Left ventricle myocardium inferior (tissue), 1 donor: ENCODE measurements around the gene MYL5. TPM values are rescaled to one million over a fixed set of nuclear protein-coding genes. Genes with fewer than 3 reads are reported as not detected.

Source experiments
- DNase-seq: peaks from one replicate; pipeline ENCODE4 v3.0.0-alpha.2; 2020
- H3K27ac ChIP-seq: fragments of 200-600 bp; replicated peaks from 2 replicates; pipeline ENCODE4 v1.8.0; 2021
- H3K27me3 ChIP-seq: fragments of 200-600 bp; 2 replicates; pipeline ENCODE4 v1.8.0; 2021; ENCODE audit warnings: low read depth
- H3K36me3 ChIP-seq: fragments of 200-600 bp; 2 replicates; pipeline ENCODE4 v1.8.0; 2021
- H3K4me1 ChIP-seq: fragments of 200-600 bp; 2 replicates; pipeline ENCODE4 v1.8.0; 2021
- H3K4me3 ChIP-seq: fragments of 200-600 bp; 2 replicates; pipeline ENCODE4 v1.8.0; 2021; ENCODE audit warnings: mild to moderate bottlenecking, moderate library complexity
- H3K9me3 ChIP-seq: fragments of 200-600 bp; replicated peaks from 2 replicates; pipeline ENCODE4 v1.8.0; 2021
- intact Hi-C: fragments of 100-400 bp; cut with micrococcal nuclease; formaldehyde crosslinking; loops from one replicate; pipeline ENCODE4 v1.11.0; 2022
- total RNA-seq: library from RNA; stranded (reverse); fragmentation: NEBNext Ultra II Directional; extraction: Animal tissue kit (Norgen Biotek cat#: 25700); gene quantifications from one replicate; pipeline ENCODE4 v1.2.1, GENCODE V29; 2021
- TF ChIP-seq, protein P1 (sequence below): fragments of 200-600 bp; IDR thresholded peaks from 2 replicates; pipeline ENCODE4 v1.8.0; 2021; ENCODE audit warnings: antibody characterized with exemption, mild to moderate bottlenecking, borderline replicate concordance
- donor health status: DM: no; HTN: yes; CAD: no; lungs with severe emphysema.

MYL5 gene
- total RNA-seq, 1 donor from 2014 or later = 4.5 TPM

DNA sequence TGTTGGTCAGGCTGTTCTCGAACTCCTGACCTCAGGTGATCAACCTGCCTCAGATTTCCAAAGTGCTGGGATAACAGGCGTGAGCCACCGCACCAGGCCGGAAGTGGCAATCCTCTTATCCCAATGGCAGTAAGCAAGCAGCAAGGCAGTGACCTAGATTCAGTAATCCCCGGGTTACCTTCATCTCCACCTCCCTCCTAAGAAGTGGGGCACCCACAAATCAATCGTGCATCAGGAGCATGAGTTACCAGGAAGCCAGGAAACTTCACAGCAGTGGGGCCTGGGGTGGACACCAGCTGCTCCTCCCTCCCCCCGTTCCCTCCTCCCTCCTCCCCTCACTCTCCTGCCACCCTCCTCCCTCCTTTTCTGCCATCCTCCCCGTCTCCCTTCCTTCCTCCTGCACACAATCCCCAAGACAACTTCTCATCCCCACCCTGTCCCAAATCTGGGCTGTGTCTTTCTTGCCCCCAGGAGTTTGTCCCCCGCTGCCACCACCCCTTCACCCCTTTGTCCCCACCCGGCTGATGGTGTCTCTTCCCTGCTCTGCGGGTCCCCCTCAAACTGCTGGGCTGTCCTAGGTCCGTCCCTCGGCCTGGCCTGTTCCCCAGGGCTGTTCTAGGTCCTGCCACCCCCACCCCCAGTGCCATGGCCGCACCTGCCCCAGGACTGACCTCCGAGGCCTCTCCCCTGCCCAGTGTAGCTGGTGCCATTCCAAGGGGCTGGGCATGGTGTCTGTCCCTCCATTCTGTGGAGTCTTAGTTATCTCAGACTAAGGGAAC is 46.8 kb upstream of the MYL5 start:
- H3K27me3 ChIP-seq = peaks cover 70% of the 10 kb centered on the region
- TF ChIP-seq, protein P1, sequence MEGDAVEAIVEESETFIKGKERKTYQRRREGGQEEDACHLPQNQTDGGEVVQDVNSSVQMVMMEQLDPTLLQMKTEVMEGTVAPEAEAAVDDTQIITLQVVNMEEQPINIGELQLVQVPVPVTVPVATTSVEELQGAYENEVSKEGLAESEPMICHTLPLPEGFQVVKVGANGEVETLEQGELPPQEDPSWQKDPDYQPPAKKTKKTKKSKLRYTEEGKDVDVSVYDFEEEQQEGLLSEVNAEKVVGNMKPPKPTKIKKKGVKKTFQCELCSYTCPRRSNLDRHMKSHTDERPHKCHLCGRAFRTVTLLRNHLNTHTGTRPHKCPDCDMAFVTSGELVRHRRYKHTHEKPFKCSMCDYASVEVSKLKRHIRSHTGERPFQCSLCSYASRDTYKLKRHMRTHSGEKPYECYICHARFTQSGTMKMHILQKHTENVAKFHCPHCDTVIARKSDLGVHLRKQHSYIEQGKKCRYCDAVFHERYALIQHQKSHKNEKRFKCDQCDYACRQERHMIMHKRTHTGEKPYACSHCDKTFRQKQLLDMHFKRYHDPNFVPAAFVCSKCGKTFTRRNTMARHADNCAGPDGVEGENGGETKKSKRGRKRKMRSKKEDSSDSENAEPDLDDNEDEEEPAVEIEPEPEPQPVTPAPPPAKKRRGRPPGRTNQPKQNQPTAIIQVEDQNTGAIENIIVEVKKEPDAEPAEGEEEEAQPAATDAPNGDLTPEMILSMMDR = no peak
- intact Hi-C loops = no loop called here
- peaks cover 6% of the 10 kb centered on the region for H3K9me3 ChIP-seq
- DNase-seq = peak; percentile 5
- H3K36me3 ChIP-seq = no peaks in the 10 kb centered on the region
- no peak overlapping the region for H3K27ac ChIP-seq
- H3K4me3 ChIP-seq = no peak overlapping the region
- no peaks in the 10 kb centered on the region for H3K4me1 ChIP-seq

- TF ChIP-seq, protein P1 = no peak
- peaks cover 12% of the 10 kb centered on the region for H3K9me3 ChIP-seq
- no peak overlapping the region for H3K4me3 ChIP-seq
- H3K27ac ChIP-seq = no peak overlapping the region
- no peaks in the 10 kb centered on the region for H3K4me1 ChIP-seq
- no peak for DNase-seq
- intact Hi-C loops = no loop called here
- H3K27me3 ChIP-seq = peaks cover 67% of the 10 kb centered on the region
- no peaks in the 10 kb centered on the region for H3K36me3 ChIP-seq
Observed at GRCh38 chr4:628311-628741, 46.0 kb upstream of the MYL5 start.

GRCh38 chr4:628821-629635 is 45.3 kb upstream of the MYL5 start:
- TF ChIP-seq, protein P1 = no peak
- Histone ChIP-seq H3K4me1 (no peaks in the 10 kb centered on the region), H3K9me3 (peaks cover 12% of the 10 kb centered on the region), H3K27me3 (peaks cover 65% of the 10 kb centered on the region), H3K27ac (no peak overlapping the region), H3K4me3 (no peak overlapping the region), H3K36me3 (no peaks in the 10 kb centered on the region)
- no peak for DNase-seq
- intact Hi-C loops = no loop called here

GRCh38 chr4:629636-629914 is 44.8 kb upstream of the MYL5 start:
- H3K36me3 ChIP-seq = no peaks in the 10 kb centered on the region
- H3K4me3 ChIP-seq = no peak overlapping the region
- H3K9me3 ChIP-seq = peaks cover 12% of the 10 kb centered on the region
- no peak for DNase-seq
- H3K4me1 ChIP-seq = no peaks in the 10 kb centered on the region
- intact Hi-C loops = no loop called here
- H3K27me3 ChIP-seq = peaks cover 65% of the 10 kb centered on the region
- TF ChIP-seq, protein P1 = no peak
- no peak overlapping the region for H3K27ac ChIP-seq

DNA sequence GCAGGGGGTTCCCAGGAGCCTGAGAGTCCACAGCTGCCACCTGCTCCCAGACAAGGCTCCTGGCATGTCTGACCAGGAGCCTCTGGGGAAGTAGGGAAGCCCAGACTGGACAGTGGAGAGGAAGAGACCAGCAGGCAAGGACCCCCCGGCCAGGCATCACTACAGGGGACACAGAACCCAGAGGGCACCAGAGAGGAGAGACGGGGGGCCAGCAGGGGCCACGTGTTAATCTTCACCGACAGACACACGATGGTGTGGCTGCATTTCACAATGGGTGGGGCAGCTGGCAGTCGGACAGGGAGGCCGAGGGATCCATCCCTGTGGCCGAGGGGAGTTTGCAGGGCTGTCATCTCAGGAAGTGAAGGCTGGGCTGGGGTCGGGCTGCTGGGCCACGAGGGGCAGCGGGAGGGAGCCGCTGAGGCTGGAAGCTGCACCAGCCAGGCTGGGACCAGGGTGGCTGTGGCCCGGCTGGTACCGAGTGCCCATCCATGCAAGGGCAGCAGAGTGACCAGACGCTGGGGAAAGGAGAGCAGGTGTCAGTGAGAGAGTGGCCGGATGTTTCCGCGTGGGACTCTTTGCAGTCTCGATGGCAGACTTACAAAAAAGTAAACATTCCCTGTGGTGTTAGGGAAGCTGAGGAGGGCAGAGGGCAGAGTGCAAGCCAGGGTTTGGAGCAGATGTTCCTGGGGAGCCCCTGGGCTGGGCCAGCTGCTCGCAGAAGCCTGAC is 44.3 kb upstream of the MYL5 start:
- peaks cover 12% of the 10 kb centered on the region for H3K9me3 ChIP-seq
- TF ChIP-seq, protein P1 = no peak
- H3K36me3 ChIP-seq = no peaks in the 10 kb centered on the region
- no peak overlapping the region for H3K27ac ChIP-seq
- no peaks in the 10 kb centered on the region for H3K4me1 ChIP-seq
- peak; percentile 5 for DNase-seq
- H3K27me3 ChIP-seq = peaks cover 61% of the 10 kb centered on the region
- intact Hi-C loops = no loop called here
- H3K4me3 ChIP-seq = no peak overlapping the region
